Measurements from ENCODE around the gene USP1. TPM values are rescaled to one million over a fixed set of nuclear protein-coding genes. Genes with fewer than 3 reads are reported as not detected.

The USP1 gene
- total RNA-seq, 1 experiment from 2014 or later = 49.8 TPM

DNA sequence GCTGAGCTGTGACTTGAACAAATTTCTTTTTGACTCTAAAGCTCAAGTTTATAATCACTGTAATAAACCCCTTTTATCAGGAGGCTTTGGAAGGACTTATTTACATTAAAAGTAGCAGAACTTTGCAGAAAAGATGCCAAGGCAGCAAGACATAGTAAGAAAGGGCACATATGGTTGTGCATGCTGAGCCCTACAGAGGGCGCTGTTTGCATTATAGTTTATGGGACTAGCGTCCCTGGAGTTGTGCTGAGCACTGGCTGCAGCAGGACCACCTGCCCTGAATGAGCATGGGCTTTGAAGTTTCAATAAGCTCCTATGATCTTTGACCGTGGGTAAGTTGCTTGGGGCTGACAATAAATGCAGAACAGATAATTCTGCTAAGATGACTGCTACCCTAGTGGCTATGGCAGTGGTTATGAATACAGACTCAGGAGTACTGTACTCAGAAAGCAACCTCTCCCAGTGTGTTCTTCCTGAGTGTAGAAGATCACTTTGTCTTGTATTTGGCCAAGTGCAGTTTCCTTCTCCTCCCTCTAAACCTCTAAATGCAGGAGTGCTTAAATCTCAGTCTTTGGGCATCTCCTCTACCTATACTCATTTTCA lies 45.4 kb upstream of the USP1 start:
- peak; percentile 18 for DNase-seq
- CTCF ChIA-PET = no interaction called here
- BruUV-seq (replicated peaks) = no TSS peak

DNA sequence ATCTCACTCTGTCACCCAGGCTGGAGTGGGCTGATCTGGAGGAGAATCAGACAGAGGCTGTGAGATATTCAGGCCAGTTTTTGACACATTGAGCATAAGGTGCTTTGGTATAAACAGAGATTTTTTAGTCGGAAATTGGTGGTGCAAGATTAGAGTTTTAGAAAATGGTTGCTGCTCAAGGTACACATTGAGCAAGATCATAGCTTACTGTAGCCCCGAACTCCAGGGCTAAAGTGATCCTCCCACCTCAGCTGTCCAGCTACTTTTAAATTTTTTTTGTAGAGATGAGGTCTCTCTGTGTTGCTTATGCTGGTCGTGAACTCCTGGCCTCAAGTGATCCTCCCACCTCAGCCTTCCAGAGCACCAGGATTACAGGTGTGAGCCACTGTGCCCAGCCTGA lies 43.9 kb upstream of the USP1 start:
- Mint-ChIP-seq H3K36me3 (ENCODE audit: insufficient read depth, unreplicated experiment) (no peaks in the 10 kb centered on the region), H3K27me3 (ENCODE audit: unreplicated experiment) (peaks cover 49% of the 10 kb centered on the region), H3K9me3 (ENCODE audit: low read depth, unreplicated experiment) (no peaks in the 10 kb centered on the region), H3K4me3 (ENCODE audit: low read depth, unreplicated experiment) (no peak overlapping the region), H3K27ac (ENCODE audit: unreplicated experiment) (no peak overlapping the region), H3K4me1 (ENCODE audit: low read depth, unreplicated experiment) (no peaks in the 10 kb centered on the region)
- no TSS peak for BruUV-seq (replicated peaks)
- intact Hi-C loops (cut with micrococcal nuclease; ENCODE audit: unreplicated experiment) = no loop called here
- TF ChIP-seq, protein P1, sequence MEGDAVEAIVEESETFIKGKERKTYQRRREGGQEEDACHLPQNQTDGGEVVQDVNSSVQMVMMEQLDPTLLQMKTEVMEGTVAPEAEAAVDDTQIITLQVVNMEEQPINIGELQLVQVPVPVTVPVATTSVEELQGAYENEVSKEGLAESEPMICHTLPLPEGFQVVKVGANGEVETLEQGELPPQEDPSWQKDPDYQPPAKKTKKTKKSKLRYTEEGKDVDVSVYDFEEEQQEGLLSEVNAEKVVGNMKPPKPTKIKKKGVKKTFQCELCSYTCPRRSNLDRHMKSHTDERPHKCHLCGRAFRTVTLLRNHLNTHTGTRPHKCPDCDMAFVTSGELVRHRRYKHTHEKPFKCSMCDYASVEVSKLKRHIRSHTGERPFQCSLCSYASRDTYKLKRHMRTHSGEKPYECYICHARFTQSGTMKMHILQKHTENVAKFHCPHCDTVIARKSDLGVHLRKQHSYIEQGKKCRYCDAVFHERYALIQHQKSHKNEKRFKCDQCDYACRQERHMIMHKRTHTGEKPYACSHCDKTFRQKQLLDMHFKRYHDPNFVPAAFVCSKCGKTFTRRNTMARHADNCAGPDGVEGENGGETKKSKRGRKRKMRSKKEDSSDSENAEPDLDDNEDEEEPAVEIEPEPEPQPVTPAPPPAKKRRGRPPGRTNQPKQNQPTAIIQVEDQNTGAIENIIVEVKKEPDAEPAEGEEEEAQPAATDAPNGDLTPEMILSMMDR (IDR thresholded peaks at IDR 0.05; ENCODE audit: unreplicated experiment) = no peak
- CTCF ChIA-PET = no interaction called here
- no peak for DNase-seq

More for the DNA sequence above, 45.4 kb upstream of the USP1 start:
- Mint-ChIP-seq H3K27ac (ENCODE audit: unreplicated experiment) (no peak overlapping the region), H3K4me1 (ENCODE audit: low read depth, unreplicated experiment) (no peaks in the 10 kb centered on the region), H3K4me3 (ENCODE audit: low read depth, unreplicated experiment) (no peak overlapping the region), H3K36me3 (ENCODE audit: insufficient read depth, unreplicated experiment) (no peaks in the 10 kb centered on the region), H3K27me3 (ENCODE audit: unreplicated experiment) (peaks cover 40% of the 10 kb centered on the region), H3K9me3 (ENCODE audit: low read depth, unreplicated experiment) (no peaks in the 10 kb centered on the region)
- intact Hi-C loops (cut with micrococcal nuclease; ENCODE audit: unreplicated experiment) = no loop called here
- TF ChIP-seq, protein P1 (IDR thresholded peaks at IDR 0.05; ENCODE audit: unreplicated experiment) = peak; percentile 37

DNA sequence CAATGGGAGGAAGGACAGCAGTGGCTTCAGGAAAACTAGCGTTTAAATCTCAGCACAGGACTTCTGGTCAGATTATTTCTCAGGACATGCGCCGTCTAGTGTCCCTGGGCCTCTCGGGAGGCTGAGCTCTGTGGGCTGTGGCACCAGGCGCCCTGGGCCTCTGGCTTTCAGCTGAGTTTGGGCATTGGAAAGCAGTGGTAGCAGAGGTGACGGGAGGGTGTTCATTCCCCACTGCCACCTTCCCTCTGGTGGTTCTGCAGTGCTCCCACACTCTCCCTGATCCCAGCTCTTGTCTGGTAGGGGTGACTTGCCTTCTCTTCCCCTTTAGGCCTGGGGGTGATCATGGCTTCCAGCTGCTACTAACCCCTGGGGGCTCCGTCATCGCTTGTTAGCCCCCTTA lies 42.2 kb upstream of the USP1 start:
- CTCF ChIA-PET = no interaction called here
- peaks cover 52% of the 10 kb centered on the region for H3K27me3 Mint-ChIP-seq (ENCODE audit: unreplicated experiment)
- DNase-seq = no peak
- H3K9me3 Mint-ChIP-seq (ENCODE audit: low read depth, unreplicated experiment) = no peaks in the 10 kb centered on the region
- no peak overlapping the region for H3K27ac Mint-ChIP-seq (ENCODE audit: unreplicated experiment)
- BruUV-seq (replicated peaks) = no TSS peak
- no peaks in the 10 kb centered on the region for H3K36me3 Mint-ChIP-seq (ENCODE audit: insufficient read depth, unreplicated experiment)
- intact Hi-C loops (cut with micrococcal nuclease; ENCODE audit: unreplicated experiment) = no loop called here
- H3K4me1 Mint-ChIP-seq (ENCODE audit: low read depth, unreplicated experiment) = no peaks in the 10 kb centered on the region
- TF ChIP-seq, protein P1 (IDR thresholded peaks at IDR 0.05; ENCODE audit: unreplicated experiment) = no peak
- no peak overlapping the region for H3K4me3 Mint-ChIP-seq (ENCODE audit: low read depth, unreplicated experiment)

DNA sequence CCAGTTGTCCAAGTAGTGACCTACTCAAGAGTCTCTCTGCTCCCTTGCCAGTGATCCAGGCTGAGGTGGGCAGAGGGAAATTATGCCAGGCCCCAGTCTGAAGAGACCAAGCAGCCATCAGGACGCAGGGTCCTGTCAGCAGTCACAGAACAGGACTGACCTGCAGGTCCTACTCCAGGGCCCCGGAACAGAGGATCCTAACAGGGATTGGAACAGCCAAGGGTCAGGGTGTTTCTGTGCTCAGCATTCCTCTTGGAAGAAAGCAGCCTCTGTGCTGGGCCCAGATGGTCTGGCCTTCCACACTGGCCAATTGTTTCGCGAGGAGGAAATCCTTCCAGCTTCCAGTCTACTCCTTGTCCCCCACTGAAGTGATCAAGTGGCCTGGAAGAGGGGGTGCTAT lies 41.6 kb upstream of the USP1 start:
- Mint-ChIP-seq H3K4me1 (ENCODE audit: low read depth, unreplicated experiment) (no peaks in the 10 kb centered on the region), H3K27ac (ENCODE audit: unreplicated experiment) (no peak overlapping the region), H3K27me3 (ENCODE audit: unreplicated experiment) (peaks cover 52% of the 10 kb centered on the region), H3K9me3 (ENCODE audit: low read depth, unreplicated experiment) (no peaks in the 10 kb centered on the region), H3K4me3 (ENCODE audit: low read depth, unreplicated experiment) (no peak overlapping the region), H3K36me3 (ENCODE audit: insufficient read depth, unreplicated experiment) (no peaks in the 10 kb centered on the region)
- CTCF ChIA-PET = no interaction called here
- intact Hi-C loops (cut with micrococcal nuclease; ENCODE audit: unreplicated experiment) = no loop called here
- TF ChIP-seq, protein P1 (IDR thresholded peaks at IDR 0.05; ENCODE audit: unreplicated experiment) = no peak
- no peak for DNase-seq
- no TSS peak for BruUV-seq (replicated peaks)
